K562 (cell line): ENCODE data around the gene TUBB6. TPM values are rescaled to one million over a fixed set of nuclear protein-coding genes. Genes with fewer than 3 reads are reported as not detected.

Experiments used
- ADNP ChIP-seq: fragments of 200-800 bp; sonication (Bioruptor generic); IDR thresholded peaks from 2 replicates; pipeline ENCODE4 v1.6.1; 2016; ENCODE audit warnings: missing genetic modification characterization, missing compliant biosample characterization
- BRF1 ChIP-seq: IDR thresholded peaks from 3 replicates; pipeline ENCODE4 v1.6.1; 2011; ENCODE audit warnings: borderline replicate concordance, mild to moderate bottlenecking; ENCODE audit not compliant: insufficient read length; ENCODE audit errors: extremely low read depth
- C11orf30 ChIP-seq: fragments of 450-650 bp; IDR thresholded peaks from 2 replicates; pipeline ENCODE4 v1.6.1; 2016; ENCODE audit warnings: low read depth, mild to moderate bottlenecking
- CBFA2T2 ChIP-seq: fragments of 450-650 bp; conservative IDR thresholded peaks from 2 replicates; pipeline ENCODE4 v1.6.1; 2017; ENCODE audit warnings: mild to moderate bottlenecking
- CBX5 ChIP-seq: IDR thresholded peaks from 2 replicates; pipeline ENCODE4 v1.6.1; 2014; ENCODE audit warnings: low read depth, borderline replicate concordance
- CTBP1 ChIP-seq: fragments of 450-650 bp; IDR thresholded peaks from 2 replicates; pipeline ENCODE4 v1.6.1; 2016; ENCODE audit warnings: borderline replicate concordance
- DACH1 ChIP-seq: fragments of 450-650 bp; IDR thresholded peaks from 2 replicates; pipeline ENCODE4 v1.6.1; 2018; ENCODE audit not compliant: partially characterized antibody
- FOSL1 ChIP-seq: fragments of 200-800 bp; sonication (Bioruptor generic); conservative IDR thresholded peaks from 2 replicates; pipeline ENCODE4 v1.6.1; 2016; ENCODE audit warnings: missing genetic modification characterization, missing compliant biosample characterization
- FOXA3 ChIP-seq, 2 experiments: fragments of 450-650 bp in 1 of 2; sonication (generic) in 1 of 2; formaldehyde crosslinking; IDR thresholded peaks in 1 of 2; conservative IDR thresholded peaks in 1 of 2; 2 replicates each; pipeline versions ENCODE4 v1.4.0 to v1.8.0; 2020 to 2022; ENCODE audit warnings: mild to moderate bottlenecking in 2 of 2, missing genetic modification reagents in 1 of 2
- FOXJ2 ChIP-seq: fragments of 200-800 bp; sonication (Bioruptor generic); IDR thresholded peaks from 2 replicates; pipeline ENCODE4 v1.6.1; 2016; ENCODE audit warnings: missing genetic modification characterization, missing compliant biosample characterization
- GATAD2B ChIP-seq: fragments of 450-650 bp; IDR thresholded peaks from 2 replicates; pipeline ENCODE4 v1.6.1; 2017; ENCODE audit warnings: mild to moderate bottlenecking, borderline replicate concordance
- MAFG ChIP-seq: fragments of 450-650 bp; conservative IDR thresholded peaks from 2 replicates; pipeline ENCODE4 v1.6.1; 2016; ENCODE audit warnings: missing genetic modification characterization, missing compliant biosample characterization
- MCM3 ChIP-seq: fragments of 450-650 bp; IDR thresholded peaks from 2 replicates; pipeline ENCODE4 v1.6.1; 2016
- NR2C2 ChIP-seq, 2 experiments: fragments of 200-800 bp in 1 of 2; sonication (Bioruptor generic) in 1 of 2; sonication (generic) in 1 of 2; formaldehyde crosslinking in 1 of 2; IDR thresholded peaks; 2 replicates each; pipeline versions ENCODE4 v1.6.1 to v1.8.0; 2016 to 2022; ENCODE audit warnings: mild to moderate bottlenecking in 1 of 2, missing compliant biosample characterization in 1 of 2, missing genetic modification characterization in 1 of 2, missing genetic modification reagents in 1 of 2
- POLR3G ChIP-seq: IDR thresholded peaks from 2 replicates; pipeline ENCODE4 v1.6.1; 2011; ENCODE audit not compliant: insufficient read length, insufficient replicate concordance; ENCODE audit errors: extremely low read depth
- RBFOX2 ChIP-seq: fragments of 200-400 bp; formaldehyde crosslinking; IDR thresholded peaks from 2 replicates; pipeline ENCODE4 v1.6.1; 2017; ENCODE audit warnings: low read depth, mild to moderate bottlenecking, low read length, moderate library complexity
- RCOR1 ChIP-seq, 2 experiments: IDR thresholded peaks; 2 replicates each; pipeline ENCODE4 v1.6.1; 2012; ENCODE audit warnings: low read depth in 2 of 2, low read length in 2 of 2, borderline replicate concordance in 1 of 2, improper control_type of control experiment in 1 of 2
- SIN3B ChIP-seq: fragments of 450-650 bp; IDR thresholded peaks from 2 replicates; pipeline ENCODE4 v1.6.1; 2017; ENCODE audit warnings: low read depth, mild to moderate bottlenecking, moderate library complexity
- SPI1 ChIP-seq: IDR thresholded peaks from 2 replicates; pipeline ENCODE4 v1.6.1; 2011; ENCODE audit warnings: low read depth, low read length, control low read depth, borderline replicate concordance
- ZC3H8 ChIP-seq: fragments of 450-650 bp; IDR thresholded peaks from 2 replicates; pipeline ENCODE4 v1.6.1; 2017
- ZKSCAN3 ChIP-seq: fragments of 250-450 bp; sonication (Bioruptor Pico); IDR thresholded peaks from 2 replicates; pipeline ENCODE4 v1.4.0; 2020
- ZNF124 ChIP-seq: sonication (generic); formaldehyde crosslinking; IDR thresholded peaks from 2 replicates; pipeline ENCODE4 v1.8.1; 2022; ENCODE audit warnings: missing genetic modification reagents
- ZNF253 ChIP-seq: fragments of 250-450 bp; sonication (Bioruptor Pico); conservative IDR thresholded peaks from 2 replicates; pipeline ENCODE4 v1.6.1; 2021; ENCODE audit warnings: mild to moderate bottlenecking
- ZNF551 ChIP-seq: fragments of 250-450 bp; sonication (Bioruptor Pico); IDR thresholded peaks from 2 replicates; pipeline ENCODE4 v1.5.0; 2021; ENCODE audit warnings: mild to moderate bottlenecking, moderate library complexity
- ZNF717 ChIP-seq: fragments of 250-450 bp; sonication (Bioruptor Pico); IDR thresholded peaks from 2 replicates; pipeline ENCODE4 v1.5.0; 2021
- ZNF79 ChIP-seq: fragments of 250-450 bp; sonication (Bioruptor Pico); IDR thresholded peaks from 2 replicates; pipeline ENCODE4 v1.4.0; 2020; ENCODE audit warnings: low read depth, mild to moderate bottlenecking, moderate library complexity
- polyA plus RNA-seq, 8 experiments: library from polyadenylated mRNA; depleted of rRNA in 4 of 8; stranded (reverse) in 5 of 8; unstranded in 3 of 8; fragments of >200 nt; fragmentation: Nextera tagmentation in 2 of 8; fragmentation: Illumina TruSeq in 1 of 8; extraction: Ambion mirVana in 2 of 8; extraction: Trizol in 1 of 8; gene quantifications; 2 replicates each; pipeline versions ENCODE4 v1.2.1 to v1.2.3, GENCODE V29; 2011 to 2014; ENCODE audit warnings: inconsistent platforms in 1 of 8, missing spikeins in 1 of 8
- total RNA-seq, 7 experiments: library from RNA; depleted of rRNA in 6 of 7; stranded (reverse); fragments of >200 nt in 6 of 7; fragmentation: Illumina TruSeq in 2 of 7; extraction: Trizol in 2 of 7; gene quantifications; 2 replicates each; pipeline versions ENCODE4 v1.2.1 to v1.2.3, GENCODE V29; 2011 to 2021; ENCODE audit warnings: low replicate concordance in 1 of 7
- TF ChIP-seq, protein P1 (sequence below): fragments of 450-650 bp; IDR thresholded peaks from 2 replicates; pipeline ENCODE4 v1.6.1; 2017; ENCODE audit warnings: antibody characterized with exemption, mild to moderate bottlenecking
- TF ChIP-seq, protein P2 (sequence below): fragments of 450-650 bp; IDR thresholded peaks from 2 replicates; pipeline ENCODE4 v1.6.1; 2016

TUBB6 gene
- total and polyA plus RNA-seq, 9 of the 15 experiments (the other 6 are each of a cell fraction or from before 2014, with no cell fraction given): 43.9 to 404 (median 81.1) TPM

DNA sequence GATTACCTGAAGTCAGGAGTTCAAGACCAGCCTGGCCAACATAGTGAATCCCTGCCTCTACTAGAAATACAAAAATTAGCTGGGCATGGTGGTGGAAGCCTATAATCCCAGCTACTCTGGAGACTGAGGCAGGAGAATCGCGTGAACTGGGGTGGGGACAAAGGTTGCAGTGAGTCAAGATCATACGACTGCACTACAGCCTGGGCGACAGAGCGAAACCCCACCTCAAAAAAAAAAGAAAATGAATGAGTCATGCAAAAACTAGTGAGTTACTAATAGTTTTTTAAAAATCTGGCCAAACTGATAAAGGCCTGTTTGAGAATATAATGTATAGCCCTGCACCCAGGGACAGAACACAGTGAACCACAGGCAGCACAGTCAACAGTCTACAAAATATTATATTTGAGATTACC is 51.5 kb downstream of the TUBB6 start (continued):
- TF ChIP-seq, protein P1, sequence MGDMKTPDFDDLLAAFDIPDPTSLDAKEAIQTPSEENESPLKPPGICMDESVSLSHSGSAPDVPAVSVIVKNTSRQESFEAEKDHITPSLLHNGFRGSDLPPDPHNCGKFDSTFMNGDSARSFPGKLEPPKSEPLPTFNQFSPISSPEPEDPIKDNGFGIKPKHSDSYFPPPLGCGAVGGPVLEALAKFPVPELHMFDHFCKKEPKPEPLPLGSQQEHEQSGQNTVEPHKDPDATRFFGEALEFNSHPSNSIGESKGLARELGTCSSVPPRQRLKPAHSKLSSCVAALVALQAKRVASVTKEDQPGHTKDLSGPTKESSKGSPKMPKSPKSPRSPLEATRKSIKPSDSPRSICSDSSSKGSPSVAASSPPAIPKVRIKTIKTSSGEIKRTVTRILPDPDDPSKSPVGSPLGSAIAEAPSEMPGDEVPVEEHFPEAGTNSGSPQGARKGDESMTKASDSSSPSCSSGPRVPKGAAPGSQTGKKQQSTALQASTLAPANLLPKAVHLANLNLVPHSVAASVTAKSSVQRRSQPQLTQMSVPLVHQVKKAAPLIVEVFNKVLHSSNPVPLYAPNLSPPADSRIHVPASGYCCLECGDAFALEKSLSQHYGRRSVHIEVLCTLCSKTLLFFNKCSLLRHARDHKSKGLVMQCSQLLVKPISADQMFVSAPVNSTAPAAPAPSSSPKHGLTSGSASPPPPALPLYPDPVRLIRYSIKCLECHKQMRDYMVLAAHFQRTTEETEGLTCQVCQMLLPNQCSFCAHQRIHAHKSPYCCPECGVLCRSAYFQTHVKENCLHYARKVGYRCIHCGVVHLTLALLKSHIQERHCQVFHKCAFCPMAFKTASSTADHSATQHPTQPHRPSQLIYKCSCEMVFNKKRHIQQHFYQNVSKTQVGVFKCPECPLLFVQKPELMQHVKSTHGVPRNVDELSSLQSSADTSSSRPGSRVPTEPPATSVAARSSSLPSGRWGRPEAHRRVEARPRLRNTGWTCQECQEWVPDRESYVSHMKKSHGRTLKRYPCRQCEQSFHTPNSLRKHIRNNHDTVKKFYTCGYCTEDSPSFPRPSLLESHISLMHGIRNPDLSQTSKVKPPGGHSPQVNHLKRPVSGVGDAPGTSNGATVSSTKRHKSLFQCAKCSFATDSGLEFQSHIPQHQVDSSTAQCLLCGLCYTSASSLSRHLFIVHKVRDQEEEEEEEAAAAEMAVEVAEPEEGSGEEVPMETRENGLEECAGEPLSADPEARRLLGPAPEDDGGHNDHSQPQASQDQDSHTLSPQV: peak; percentile 83
- TF ChIP-seq ZNF124 (CRISPR knock-in tag) (no peak), ZKSCAN3 (no peak), NR2C2 (CRISPR knock-in tag; IDR thresholded peaks at IDR 0.05) (no peak), NR2C2 (tag; IDR thresholded peaks at IDR 0.05) (peak; percentile 58; the same call in 1 of the 2 replicates), POLR3G (no peak), GATAD2B (no peak), C11orf30 (peak; percentile 80), RBFOX2 (no peak), BRF1 (no peak), ZNF551 (CRISPR knock-in tag) (no peak), ADNP (tag) (0 out of 2 replicates have a peak, but pooled peaks have one; percentile 28), ZNF79 (CRISPR knock-in tag) (no peak), DACH1 (peak; percentile 28), FOSL1 (tag) (peak; percentile 99), CTBP1 (no peak), MCM3 (no peak), ZNF717 (no peak), MAFG (tag) (peak; percentile 77), CBX5 (no peak), SPI1 (no peak), SIN3B (no peak), FOXA3 (CRISPR knock-in tag; conservative IDR thresholded peaks at IDR 0.05 in 1 of 2, IDR thresholded peaks at IDR 0.05 in 1 of 2) (no peak), FOXJ2 (tag) (0 out of 2 replicates have a peak, but pooled peaks have one; percentile 14), ZC3H8 (no peak), CBFA2T2 (peak; percentile 63), ZNF253 (CRISPR knock-in tag) (no peak), RCOR1 (IDR thresholded peaks at IDR 0.05; ENCODE audit: borderline replicate concordance in 1 of 2, low read depth in 2 of 2, low read length in 2 of 2) (peak in 1 of 2 experiments; percentile 52; a peak in 1 of 4 replicates)
- TF ChIP-seq, protein P2, sequence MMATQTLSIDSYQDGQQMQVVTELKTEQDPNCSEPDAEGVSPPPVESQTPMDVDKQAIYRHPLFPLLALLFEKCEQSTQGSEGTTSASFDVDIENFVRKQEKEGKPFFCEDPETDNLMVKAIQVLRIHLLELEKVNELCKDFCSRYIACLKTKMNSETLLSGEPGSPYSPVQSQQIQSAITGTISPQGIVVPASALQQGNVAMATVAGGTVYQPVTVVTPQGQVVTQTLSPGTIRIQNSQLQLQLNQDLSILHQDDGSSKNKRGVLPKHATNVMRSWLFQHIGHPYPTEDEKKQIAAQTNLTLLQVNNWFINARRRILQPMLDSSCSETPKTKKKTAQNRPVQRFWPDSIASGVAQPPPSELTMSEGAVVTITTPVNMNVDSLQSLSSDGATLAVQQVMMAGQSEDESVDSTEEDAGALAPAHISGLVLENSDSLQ: 0 out of 2 replicates have a peak, but pooled peaks have one; percentile 20
